GM12891 (cell line): ENCODE results near the gene RNLS.

ENCODE experiments used
- DNase-seq: peaks from one replicate; pipeline ENCODE4 v3.0.0; 2011; ENCODE audit warnings: low spot score; ENCODE audit not compliant: insufficient read length
- FAIRE-seq: peaks from 2 replicates; lab custom pipeline; 2011; peaks lifted over from hg19 to GRCh38; lab: Jason Lieb, UNC
- PAX5 ChIP-seq: IDR thresholded peaks from 2 replicates; pipeline ENCODE4 v1.6.1; 2011; ENCODE audit warnings: low read length, moderate library complexity, mild to moderate bottlenecking; ENCODE audit not compliant: insufficient read depth, severe bottlenecking
- POLR2A ChIP-seq: IDR thresholded peaks from 2 replicates; pipeline ENCODE4 v1.6.1; 2011; ENCODE audit warnings: low read depth, low read length, control low read depth
- POLR2AphosphoS5 ChIP-seq: IDR thresholded peaks from 2 replicates; pipeline ENCODE4 v1.6.1; 2011; ENCODE audit warnings: low read depth, low read length, control low read depth
- POU2F2 ChIP-seq: IDR thresholded peaks from 2 replicates; pipeline ENCODE4 v1.6.1; 2011; ENCODE audit warnings: low read depth, mild to moderate bottlenecking, control low read depth, low read length, moderate library complexity
- SPI1 ChIP-seq: IDR thresholded peaks from 2 replicates; pipeline ENCODE4 v1.6.1; 2011; ENCODE audit warnings: low read depth, low read length, control low read depth
- TAF1 ChIP-seq: IDR thresholded peaks from 2 replicates; pipeline ENCODE4 v1.6.1; 2011; ENCODE audit warnings: low read depth, low read length, control low read depth

Gene RNLS

DNA sequence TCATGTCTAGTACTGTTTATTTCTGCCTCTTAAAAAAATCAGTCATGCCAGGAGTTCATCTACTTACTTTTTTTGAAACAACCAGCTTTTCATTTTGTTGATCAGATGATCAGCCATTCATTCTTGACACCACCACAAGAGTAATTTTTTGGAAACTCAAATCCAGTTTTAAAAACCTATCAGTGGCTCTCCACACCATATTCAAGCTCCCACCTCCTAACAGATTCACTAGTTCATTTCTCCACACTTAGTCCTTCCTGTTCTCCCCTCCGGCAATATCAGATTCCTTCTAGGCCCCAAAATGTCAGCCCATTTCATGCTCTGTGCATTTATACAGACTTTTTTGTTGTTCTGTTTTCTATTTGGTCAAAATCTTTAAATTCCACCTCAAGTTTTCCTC is 341.6 kb downstream of the RNLS start:
- TF ChIP-seq POU2F2, result no peak
- TF ChIP-seq POLR2A, result no peak
- TF ChIP-seq SPI1, result no peak
- no peak for TF ChIP-seq POLR2AphosphoS5
- no peak for TF ChIP-seq TAF1
- no peak for TF ChIP-seq PAX5
- no peak for FAIRE-seq
- no peak for DNase-seq

DNA sequence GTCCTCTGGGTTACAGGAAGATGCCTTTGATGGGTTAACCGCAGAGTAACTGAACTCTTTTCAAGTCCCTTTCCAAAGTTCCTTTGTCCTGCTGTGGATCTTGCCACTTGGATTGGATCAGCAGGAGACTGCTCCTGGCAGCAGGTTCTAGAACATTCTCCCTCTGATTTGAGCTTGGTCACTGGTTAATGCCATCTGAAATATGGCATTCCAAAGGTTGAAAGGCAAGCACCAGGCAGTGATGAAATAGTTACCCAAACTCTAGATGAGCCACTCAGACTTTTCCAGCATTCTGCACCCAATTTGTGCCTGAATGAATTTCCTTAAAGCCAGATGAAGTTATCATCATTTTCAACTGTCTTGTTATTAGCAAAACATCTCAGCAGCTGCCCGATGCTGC is 343.9 kb downstream of the RNLS start:
- no peak for FAIRE-seq
- TF ChIP-seq POU2F2 (no peak), POLR2A (no peak), PAX5 (no peak), TAF1 (no peak), SPI1 (no peak), POLR2AphosphoS5 (no peak)

DNA sequence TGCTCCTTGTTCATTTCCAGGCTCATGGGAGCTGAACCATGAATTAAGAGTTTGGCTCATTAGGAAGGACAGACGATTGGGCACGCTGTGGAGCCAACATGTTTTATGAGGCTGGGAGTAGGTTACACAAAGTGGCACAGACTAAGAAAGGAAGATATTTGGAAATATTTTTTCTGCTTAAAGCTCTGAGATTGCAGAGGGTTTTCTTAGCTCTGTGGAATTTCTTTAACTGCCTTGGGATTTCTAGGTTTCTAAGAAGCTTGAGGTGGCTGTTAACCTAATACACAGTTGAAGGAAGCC is 344.6 kb downstream of the RNLS start:
- TF ChIP-seq POLR2AphosphoS5 (no peak), POU2F2 (no peak), POLR2A (no peak), SPI1 (no peak), PAX5 (no peak), TAF1 (no peak)
- DNase-seq (no peak), FAIRE-seq (no peak)

More for the DNA sequence above, 343.9 kb downstream of the RNLS start:
- DNase-seq, result no peak

DNA sequence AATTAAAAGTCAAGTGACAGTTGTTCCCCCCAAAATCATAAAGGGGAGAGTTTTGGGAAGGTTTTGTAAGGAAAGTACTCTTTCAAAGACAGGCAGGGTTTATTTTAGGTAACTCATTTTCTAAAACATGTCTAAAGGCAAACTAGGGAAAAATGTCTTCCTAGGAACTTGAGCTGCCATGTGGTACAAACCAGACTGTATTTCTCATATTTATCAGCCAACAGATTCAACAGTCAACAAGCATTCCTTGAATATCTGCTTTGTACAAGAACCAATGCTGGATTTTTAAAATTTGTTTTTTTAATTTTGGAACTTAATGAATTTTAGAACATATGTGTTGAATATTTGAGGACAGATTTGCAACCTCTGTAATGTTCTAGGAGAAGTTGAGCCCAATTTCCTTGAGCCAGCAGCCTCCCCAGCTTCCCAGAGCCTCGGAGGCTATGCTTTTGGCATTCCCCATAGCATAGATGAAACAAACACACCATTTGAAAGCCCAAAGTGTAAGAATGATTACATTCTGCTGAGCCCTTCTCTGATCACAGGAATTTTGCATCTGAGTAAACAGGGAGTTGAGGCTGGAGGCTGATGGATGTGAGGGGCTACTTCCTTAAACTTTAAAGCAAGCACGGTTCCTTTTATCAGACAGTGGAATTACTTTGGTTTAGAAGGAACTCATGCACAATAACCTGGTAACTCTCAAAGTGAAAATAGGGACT is 345.1 kb downstream of the RNLS start:
- TF ChIP-seq POU2F2 (no peak), SPI1 (no peak), TAF1 (no peak), POLR2A (no peak), PAX5 (no peak), POLR2AphosphoS5 (no peak)
- DNase-seq (no peak), FAIRE-seq (no peak)

DNA sequence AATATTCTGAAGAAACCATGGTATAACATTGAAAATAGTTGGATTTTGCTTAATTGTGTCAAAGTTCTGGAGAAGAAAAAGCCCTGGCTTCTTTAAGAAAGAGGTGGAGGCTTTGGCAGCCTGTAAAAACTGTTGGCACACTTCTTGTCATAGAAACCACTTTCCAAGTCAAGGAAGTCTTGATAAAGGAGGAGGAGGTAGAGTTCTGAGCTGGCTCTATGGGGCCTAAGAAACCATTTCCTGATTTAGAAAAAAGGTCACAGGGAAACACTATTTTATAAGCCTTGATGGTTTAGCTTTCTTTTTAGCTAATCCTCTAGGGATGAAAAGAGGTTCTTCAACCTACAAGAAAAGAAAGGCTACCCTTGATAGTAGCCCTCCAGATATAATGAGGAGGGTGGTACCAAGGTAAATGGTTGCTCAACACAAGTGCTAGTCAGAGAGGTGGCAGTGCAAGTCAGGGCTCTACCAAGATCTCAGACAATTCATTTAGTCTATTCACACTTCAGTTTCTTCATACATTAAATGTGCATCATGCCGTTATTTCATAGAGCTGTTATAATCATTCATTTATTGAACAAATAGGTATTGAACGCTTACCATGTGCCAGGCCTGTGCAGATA is 346.9 kb downstream of the RNLS start:
- DNase-seq, result no peak
- no peak for TF ChIP-seq TAF1
- no peak for TF ChIP-seq SPI1
- no peak for TF ChIP-seq POU2F2
- no peak for TF ChIP-seq POLR2AphosphoS5
- TF ChIP-seq PAX5, result no peak
- no peak for TF ChIP-seq POLR2A
- FAIRE-seq, result no peak

DNA sequence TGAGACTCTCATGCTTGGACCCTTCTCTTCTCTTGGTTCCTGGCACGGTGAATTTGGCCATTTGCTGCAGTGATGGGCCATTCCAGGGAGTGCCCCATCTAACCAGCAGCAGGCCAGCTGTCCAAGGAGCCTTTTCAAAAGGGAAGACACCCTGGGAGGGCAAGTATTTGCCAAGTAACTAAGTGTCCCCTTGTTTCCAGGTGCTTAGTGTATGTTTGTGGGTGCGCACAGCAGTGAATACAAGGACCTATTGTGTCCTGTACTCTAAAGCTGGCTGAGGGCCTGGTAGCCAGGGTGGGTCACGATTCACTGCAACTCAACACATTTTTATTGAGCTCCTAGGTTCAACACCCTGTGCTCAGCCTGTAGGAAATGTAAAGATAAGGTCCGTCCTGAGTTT is 348.8 kb downstream of the RNLS start:
- TF ChIP-seq PAX5 (no peak), SPI1 (no peak), POLR2A (no peak)
- DNase-seq (no peak), FAIRE-seq (no peak)

DNA sequence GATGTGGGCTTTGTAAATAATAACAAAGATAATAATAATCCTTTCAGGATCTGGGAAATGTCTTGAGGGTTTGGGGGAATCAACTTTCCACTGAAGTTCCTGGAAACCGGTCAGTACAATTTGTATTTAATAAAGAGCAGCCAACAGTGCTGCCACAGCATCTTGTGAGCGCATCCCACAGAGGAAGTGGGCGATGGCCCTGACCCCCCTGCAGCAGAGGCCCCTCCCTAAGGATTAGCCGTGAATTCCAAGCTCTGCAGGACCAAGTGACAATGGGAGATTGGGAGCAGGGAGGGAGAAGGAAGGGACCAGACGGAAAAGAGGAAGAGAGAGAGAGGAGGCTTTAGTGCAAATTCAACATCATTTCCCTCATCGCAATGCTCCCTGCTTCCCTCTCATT is 349.2 kb downstream of the RNLS start:
- no peak for FAIRE-seq

DNA sequence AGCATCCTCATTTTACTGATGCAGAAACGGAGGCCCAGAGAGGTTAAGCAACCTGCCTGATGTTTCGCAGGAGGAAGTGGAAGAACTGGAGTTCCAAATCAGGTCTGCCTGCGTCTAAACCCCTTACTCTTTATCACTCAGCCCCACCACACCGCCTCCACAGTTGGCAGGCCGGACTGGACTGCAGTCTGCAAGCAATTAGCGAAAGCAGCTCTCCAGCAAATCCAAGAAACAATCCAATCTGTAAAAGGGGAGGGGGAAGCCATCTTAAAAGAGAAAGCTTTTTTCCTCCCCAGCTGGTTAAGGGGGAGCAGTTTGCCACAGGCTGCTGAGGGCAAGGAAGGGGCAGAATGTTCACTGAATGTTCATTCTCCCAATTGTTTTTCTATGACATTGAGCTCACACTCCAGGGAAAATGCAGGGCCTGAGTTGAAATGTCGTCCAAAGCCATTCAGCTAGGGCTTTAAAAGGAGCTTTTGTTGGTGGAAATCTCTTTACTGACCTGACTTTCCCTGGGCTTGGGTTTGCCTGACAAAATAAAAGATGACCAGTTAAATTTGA is 350.1 kb downstream of the RNLS start:
- FAIRE-seq, result no peak
- TF ChIP-seq SPI1 (no peak), POLR2AphosphoS5 (no peak), POLR2A (no peak), POU2F2 (no peak), PAX5 (no peak), TAF1 (no peak)
- no peak for DNase-seq

More for the DNA sequence above, 349.2 kb downstream of the RNLS start:
- TF ChIP-seq POU2F2, result no peak
- TF ChIP-seq POLR2AphosphoS5, result no peak
- no peak for TF ChIP-seq PAX5
- no peak for TF ChIP-seq TAF1
- no peak for TF ChIP-seq SPI1
- no peak for TF ChIP-seq POLR2A
- DNase-seq, result no peak

DNA sequence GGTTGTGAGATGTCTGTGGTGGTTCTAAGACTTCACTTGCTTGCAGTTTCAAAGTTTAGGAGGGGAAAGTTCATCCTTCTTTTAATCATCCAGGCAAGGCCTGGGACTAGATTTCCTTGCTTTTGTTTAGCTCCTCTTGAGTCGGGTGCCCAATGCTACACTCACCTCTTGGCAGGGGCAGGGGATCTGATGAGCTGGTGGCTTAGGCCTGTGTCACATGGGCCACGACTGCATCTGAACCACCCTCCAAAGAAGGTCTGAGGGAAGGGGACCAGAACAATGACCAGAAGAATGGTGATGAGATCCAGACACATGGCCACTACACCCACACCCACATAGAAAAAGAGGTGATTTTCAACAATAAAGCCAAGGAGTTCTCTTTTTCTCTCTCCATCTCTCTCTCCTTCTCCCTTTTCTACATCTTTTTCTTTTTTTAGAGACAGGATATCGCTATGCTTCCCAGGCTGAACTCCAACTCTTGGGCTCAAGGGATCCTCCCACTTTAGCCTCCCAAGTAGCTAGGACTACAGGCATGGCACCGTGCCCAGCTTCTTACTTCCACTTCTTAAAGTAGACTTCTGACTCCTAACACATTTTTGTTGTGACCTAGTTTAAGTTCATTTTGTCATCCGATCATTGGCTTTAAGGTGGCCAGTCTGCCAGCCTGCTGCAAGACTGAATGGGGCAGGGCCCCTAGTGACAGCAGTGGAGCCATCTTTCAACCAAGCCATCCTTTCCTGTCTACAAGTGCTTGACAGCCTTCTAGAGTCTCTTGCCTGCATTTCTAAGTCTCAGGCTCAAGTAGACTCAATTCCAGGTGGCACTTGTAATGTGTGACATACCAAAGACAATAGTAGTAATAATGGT is 350.9 kb downstream of the RNLS start:
- DNase-seq (no peak), FAIRE-seq (peak; percentile 57)
- TF ChIP-seq POLR2A (no peak), POU2F2 (no peak), TAF1 (no peak), POLR2AphosphoS5 (no peak), PAX5 (no peak), SPI1 (no peak)
